Left hindlimb (tissue), 1 donor: ENCODE results near the gene WNK1.
"Not testable (repeated sequence)": the region's sequence is repeated elsewhere in the genome, so short reads cannot be mapped to it uniquely, and the experiment has no call there.

Experiments
- DNase-seq: peaks from one replicate; pipeline ENCODE4 v3.0.0-alpha.2; 2018

The WNK1 gene

GRCh38 chr12:818733-819132 lies 66.4 kb downstream of the WNK1 start:
- DNase-seq = no peak

DNA sequence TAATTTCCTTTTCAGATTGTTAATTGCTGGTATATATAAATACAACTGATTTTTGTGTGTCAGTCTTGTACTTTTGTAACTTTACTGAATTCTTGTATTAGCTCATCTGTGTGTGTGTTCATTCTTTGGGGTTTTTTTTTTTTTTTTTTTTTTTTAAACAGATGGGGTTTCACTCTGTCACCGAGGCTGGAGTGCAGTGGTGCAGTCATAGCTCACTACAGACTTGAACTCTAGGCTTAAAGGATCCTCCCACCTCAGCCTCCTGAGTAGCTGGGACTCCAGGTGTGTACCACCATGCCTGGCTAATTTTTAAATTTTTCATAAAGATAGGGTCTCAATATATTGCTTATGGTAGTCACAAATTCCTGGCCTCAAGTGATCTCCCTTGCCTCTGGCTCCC lies 68.0 kb downstream of the WNK1 start:
- DNase-seq = no peak

DNA sequence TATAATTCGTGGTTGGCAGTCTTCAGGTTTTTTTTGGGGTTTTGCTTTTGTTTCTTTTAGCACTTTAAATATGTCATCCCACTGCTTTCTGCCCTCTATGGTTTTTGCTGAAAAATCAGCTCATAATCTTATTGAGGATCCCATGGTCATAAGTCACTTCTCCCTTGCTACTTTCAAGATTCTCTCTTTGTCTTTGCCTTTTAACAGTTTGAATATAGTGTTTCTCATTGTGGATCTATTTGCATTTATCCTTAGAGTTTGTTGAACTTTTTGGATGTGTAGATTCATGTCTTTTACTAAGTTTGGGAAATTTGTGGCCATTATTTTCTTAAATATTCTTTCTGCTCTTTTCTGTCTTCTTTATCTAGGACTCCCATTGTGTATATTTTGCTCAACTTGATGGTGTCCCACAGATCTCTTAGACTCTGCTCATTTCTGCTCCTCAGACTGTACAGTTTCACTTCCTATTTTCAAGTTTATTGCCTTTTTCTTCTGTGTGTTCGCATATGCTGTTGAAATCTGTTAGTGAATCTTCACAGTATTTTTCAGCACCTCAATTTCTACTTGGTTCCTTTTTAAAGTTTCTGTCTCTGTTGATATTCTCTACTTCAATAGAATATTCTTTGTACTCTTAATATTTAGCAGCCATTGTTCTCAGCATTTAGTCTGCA lies 70.8 kb downstream of the WNK1 start:
- DNase-seq = no peak

DNA sequence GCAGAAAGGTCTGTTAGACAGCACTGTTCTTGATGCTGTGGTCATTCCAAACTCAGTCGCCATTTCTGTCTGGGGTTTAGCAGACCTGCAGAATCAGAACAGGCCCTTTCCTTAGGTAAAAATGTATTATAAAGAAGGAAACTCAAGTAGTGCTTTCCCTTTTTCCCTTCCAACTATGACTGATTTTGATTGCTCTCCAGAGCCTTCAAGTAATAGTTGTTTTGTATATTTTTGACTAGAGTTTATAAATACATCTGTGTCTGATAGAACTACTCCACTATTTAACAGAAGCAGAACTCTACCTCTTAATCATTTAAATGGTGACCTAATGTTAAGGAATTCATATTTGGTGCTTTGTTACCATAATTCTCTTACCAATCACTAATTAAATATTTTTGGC lies 74.0 kb downstream of the WNK1 start:
- no peak for DNase-seq

- DNase-seq = no peak
Measured at GRCh38 chr12:828726-829395, 76.5 kb downstream of the WNK1 start.

DNA sequence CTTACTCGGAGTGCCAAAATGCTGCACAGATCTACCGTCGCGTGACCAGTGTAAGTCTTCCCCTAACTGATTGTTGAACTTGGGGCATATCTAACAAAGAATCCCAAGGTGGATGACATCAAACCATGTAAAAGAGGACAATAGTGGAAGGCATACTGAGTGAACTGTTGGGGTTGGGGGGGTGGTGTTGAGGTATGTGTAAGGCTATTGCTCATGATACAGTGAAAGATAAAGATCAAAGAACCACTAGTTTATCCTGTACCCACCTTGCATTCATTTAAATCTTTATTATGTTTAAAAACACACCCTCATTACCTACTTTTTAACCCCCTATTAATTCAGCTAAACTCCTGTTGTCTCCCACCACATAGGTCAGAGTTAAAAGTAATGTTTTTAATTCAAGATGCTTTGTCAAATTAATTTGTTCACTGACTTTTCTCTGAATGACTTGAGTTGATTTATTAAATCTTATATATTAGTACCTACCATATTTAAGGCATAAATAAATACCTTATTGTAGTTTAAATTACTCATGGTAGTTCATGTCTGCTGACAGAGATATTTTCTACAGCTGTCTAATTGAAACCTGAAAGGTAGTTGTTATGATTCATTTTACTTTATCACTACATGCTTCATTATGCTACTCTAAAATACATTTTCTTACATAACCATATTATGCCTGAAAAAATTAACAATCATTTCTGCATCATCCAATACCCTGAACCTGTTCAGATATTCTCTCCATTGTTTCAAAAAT lies 77.9 kb downstream of the WNK1 start:
- DNase-seq = no peak

GRCh38 chr12:835754-836518 lies 83.6 kb downstream of the WNK1 start:
- no peak for DNase-seq

DNA sequence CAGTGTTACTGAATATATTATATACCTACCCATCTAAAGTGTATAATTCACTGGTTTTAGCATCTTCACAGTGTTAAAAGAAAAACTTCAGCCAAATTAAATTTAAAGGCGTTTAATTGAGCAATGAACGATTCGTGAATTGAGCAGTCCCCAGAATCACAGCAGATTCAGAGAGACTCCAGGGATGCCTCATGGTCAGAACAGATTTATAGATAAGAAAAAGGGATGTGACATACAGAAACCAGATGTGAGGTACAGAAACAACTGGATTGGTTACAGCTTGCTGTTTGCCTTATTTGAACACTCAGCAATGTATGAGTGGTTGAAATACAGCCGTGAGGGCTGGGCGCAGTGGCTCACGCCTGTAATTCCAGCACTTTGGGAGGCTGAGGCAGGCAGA lies 84.6 kb downstream of the WNK1 start:
- no peak for DNase-seq

DNA sequence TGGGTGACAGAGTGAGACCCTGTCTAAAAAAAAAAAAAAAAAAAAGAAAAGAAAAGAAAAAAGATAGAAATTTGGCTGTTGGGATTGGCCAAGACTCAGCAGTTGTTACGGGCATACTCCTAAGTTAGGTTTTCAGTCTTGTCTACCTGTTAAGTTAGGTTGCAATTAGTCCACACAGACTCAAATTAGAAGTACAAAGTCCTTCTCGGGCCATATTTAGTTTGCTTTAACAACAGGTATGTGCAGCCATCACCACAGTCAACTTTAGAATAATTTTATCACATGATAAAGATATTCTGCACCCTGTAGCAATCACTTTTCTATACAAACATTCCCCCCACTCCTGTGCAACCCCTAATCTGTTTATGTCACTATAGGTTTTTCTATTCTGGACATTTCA lies 85.2 kb downstream of the WNK1 start:
- DNase-seq = no peak

- no peak for DNase-seq
Measured at GRCh38 chr12:843609-844008, 91.2 kb downstream of the WNK1 start.

GRCh38 chr12:846421-846820 lies 94.0 kb downstream of the WNK1 start:
- no peak for DNase-seq

- DNase-seq = no peak
Measured at GRCh38 chr12:848173-848865, 95.9 kb downstream of the WNK1 start.

GRCh38 chr12:848882-849527 lies 96.6 kb downstream of the WNK1 start:
- no peak for DNase-seq

- not testable (repeated sequence) for DNase-seq
Measured at GRCh38 chr12:849733-850437, 97.5 kb downstream of the WNK1 start.

GRCh38 chr12:851343-851742 lies 99.0 kb downstream of the WNK1 start:
- DNase-seq = no peak

DNA sequence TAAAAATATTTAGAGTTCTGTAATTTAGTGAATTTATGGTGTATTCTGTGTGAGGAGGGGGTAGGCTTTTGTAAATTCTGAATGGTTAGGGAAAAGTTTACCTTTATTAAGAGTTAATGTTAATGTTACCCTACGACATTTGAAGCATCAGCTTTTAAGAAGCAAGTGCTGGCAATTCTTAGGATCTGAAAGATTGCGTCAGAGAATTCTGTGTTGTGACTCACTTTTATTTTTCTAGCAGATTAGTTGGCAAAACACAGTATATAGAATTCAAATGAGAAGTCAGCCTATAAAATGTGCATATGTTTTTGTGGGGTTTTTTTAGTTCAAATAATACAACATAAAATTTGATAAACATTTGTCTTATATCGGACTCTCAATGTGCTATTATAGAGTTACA lies 99.5 kb downstream of the WNK1 start:
- DNase-seq = no peak

DNA sequence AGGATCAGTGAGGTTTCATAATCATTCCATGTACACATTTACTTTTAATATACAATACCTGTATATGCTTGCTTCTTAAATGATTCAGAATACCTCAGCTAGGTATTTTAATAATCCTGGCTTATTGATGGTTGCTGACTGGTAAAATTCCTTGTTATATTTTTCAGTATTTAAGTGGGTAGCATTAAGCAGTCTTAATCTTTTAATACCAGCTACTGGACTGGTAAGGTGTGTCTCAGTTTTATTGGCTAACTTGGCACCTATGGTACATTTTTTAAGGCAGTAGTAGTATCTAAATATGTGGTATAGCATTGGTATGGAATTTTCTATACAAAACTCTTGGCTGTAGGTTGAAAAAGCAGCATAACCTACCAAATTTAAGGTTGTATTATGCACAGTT lies 100.5 kb downstream of the WNK1 start:
- DNase-seq = no peak

DNA sequence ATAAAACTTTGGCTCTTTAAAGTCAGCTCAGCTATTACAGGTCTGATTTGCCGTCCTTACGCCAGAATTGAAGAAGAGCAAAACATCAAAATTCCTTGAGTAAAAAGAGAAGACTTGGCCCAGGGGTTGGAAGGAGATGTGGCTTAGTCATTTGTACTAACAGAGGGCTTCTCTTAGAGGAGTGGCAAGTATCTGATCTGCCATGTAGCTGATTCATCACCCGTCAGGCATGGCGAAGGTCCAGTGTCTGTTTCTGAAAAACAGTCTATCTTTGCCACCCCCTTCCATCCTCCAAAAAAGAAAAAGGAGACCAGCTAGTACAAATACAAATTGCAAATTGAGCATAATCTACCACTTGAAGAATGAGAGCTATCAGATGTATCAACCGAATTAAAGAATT lies 105.2 kb downstream of the WNK1 start:
- DNase-seq = no peak

DNA sequence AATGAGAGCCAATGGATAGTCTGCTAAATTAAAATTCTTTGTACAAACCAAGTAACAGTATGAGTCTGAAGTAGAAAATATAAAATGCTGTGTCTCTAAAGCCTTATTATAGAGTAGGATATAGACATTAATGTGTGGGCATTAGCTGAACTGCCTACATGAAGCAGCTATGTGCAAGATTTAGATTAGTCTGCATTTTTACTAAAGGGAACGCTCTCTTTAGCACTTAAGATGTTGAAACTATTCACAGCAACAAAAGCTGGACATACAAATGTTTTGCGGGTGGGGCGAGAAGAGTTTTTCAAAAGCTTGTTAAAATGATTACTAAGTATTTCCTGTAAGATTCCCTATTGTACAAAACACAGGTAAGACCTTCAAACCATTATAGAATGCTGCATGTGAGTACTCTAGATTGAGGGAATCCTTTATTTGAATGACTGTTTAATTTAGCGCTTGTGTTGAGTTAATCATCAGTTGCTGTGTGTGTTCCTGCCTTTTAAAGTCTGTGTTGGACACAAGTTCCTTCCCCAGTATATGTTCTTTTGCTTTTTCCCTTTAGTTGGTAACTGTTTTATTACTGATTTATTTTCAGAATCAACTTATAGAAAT lies 110.0 kb downstream of the WNK1 start:
- DNase-seq = no peak

- no peak for DNase-seq
Measured at GRCh38 chr12:863285-863684, 110.9 kb downstream of the WNK1 start.

GRCh38 chr12:865614-866013 lies 113.2 kb downstream of the WNK1 start:
- no peak for DNase-seq
